Heart right ventricle (tissue), 16 donors: ENCODE data around the gene RBFOX2. TPM values are rescaled to one million over a fixed set of nuclear protein-coding genes. Genes with fewer than 3 reads are reported as not detected.

Source experiments
- ATAC-seq, 8 donors: fragments of 200-7000 bp; cut with Tn5 transposase; one replicate each; pipeline ENCODE4 v1.9.1; 2020; ENCODE audit warnings: mild to moderate bottlenecking in 8 of 8, moderate library complexity in 8 of 8, moderate number of reproducible peaks in 1 of 8
- DNase-seq, 2 donors: peaks; one replicate each; pipeline ENCODE4 v3.0.0-alpha.2; 2020
- H3K27ac ChIP-seq, 10 donors: fragments of 200-600 bp; sonication (generic) in 2 of 10; one replicate each; pipeline versions ENCODE4 v1.5.0 to v1.8.0; 2020 to 2022; ENCODE audit warnings: mild to moderate bottlenecking in 3 of 10
- H3K27me3 ChIP-seq, 7 donors: fragments of 200-600 bp; one replicate each; pipeline ENCODE4 v1.8.0; 2021 to 2022; ENCODE audit warnings: mild to moderate bottlenecking in 2 of 7
- H3K36me3 ChIP-seq, 9 donors: fragments of 200-600 bp; sonication (generic) in 1 of 9; one replicate each; pipeline versions ENCODE4 v1.5.0 to v1.8.0; 2020 to 2022; ENCODE audit warnings: mild to moderate bottlenecking in 2 of 9
- H3K4me1 ChIP-seq, 9 donors: fragments of 200-600 bp; sonication (generic) in 1 of 9; one replicate each; pipeline versions ENCODE4 v1.5.0 to v1.8.0; 2020 to 2022; ENCODE audit warnings: mild to moderate bottlenecking in 4 of 9
- H3K4me3 ChIP-seq, 10 donors: fragments of 200-600 bp; sonication (generic) in 2 of 10; one replicate each; pipeline versions ENCODE4 v1.5.0 to v1.8.0; 2020 to 2022; ENCODE audit warnings: mild to moderate bottlenecking in 7 of 10, moderate library complexity in 2 of 10
- H3K9me3 ChIP-seq, 11 donors: fragments of 200-600 bp in 10 of 11; sonication (generic) in 2 of 11; one replicate each; pipeline versions ENCODE4 v1.5.0 to v1.8.0; 2013 to 2022; ENCODE audit warnings: mild to moderate bottlenecking in 2 of 11, control low read depth in 1 of 11, moderate library complexity in 1 of 11
- WGBS, 2 donors: extraction: QIAGEN DNeasy Blood & Tissue Kit; methylation state at CpG; one replicate each; pipeline ENCODE4 v1.1.7; 2013; ENCODE audit warnings: inconsistent platforms in 1 of 2; 5-methylcytosine and 5-hydroxymethylcytosine counted together
- intact Hi-C, 10 donors: fragments of 100-400 bp; cut with DNase I; formaldehyde crosslinking; loops; one replicate each; pipeline versions ENCODE4 v1.11.1 to v1.14.2; 2022
- polyA plus RNA-seq, 2 donors: library from polyadenylated mRNA; stranded (reverse); fragments of 200-250 nt; gene quantifications; one replicate each; pipeline ENCODE4 v1.2.3, GENCODE V29; 2013
- total RNA-seq, 10 donors: library from RNA; stranded (reverse); fragmentation: NEBNext Ultra II Directional in 3 of 10; extraction: Animal tissue kit (Norgen Biotek cat#: 25700) in 3 of 10; gene quantifications; one replicate each; pipeline versions ENCODE4 v1.2.1 to v1.2.4, GENCODE V29; 2021 to 2023
- TF ChIP-seq, protein P1 (sequence below), 9 donors: fragments of 200-600 bp; sonication (generic) in 2 of 9; IDR thresholded peaks; one replicate each; pipeline versions ENCODE4 v1.5.0 to v1.8.0; 2021 to 2022; ENCODE audit warnings: antibody characterized with exemption in 9 of 9, mild to moderate bottlenecking in 5 of 9, moderate library complexity in 1 of 9
- donor health status: Arrhythmogenic right ventricular cardiomyopathy.
- donor health status: ischemic (EF 13 %, LVEDD 7.1; RV severe dilation, severe dysfunction).
- donor health status: healthy with polysubstance abuse.
- donor health status: DM: no; HTN: yes; CAD: no.
- donor health status: DM: no; HTN: no; CAD: no.
- donor health status: ischemic (EF 25% LVEDD 6.9; RV normal size, moderate dysfunction).
- donor health status: ischemic (EF 25% LVEDD 5.7; RV mildly dilated, moderate dysfunction).
- donor health status: healthy.
- donor health status: DM: yes; HTN: yes; CAD: no.
- donor health status: Ischemic cardiomyopathy.
- donor health status: ischemic (EF 35%, LVEDD 5.7; RV mildly dilated, moderate dysfunction).
- donor health status: nonischemic (EF 11% LVEDD 7.7; RV severe dilation, severe dysfunction).
- donor health status: DM: yes; HTN: yes; CAD: no.
- donor health status: PGD.
- donor health status: ischemic (EF 29% LVEDD 5.4; RV normal size, mild dysfunction).
- donor health status: nonischemic (EF 23%, LVEDD 6.1; RV moderate dilation, normal function).

The RBFOX2 gene
- total and polyA plus RNA-seq, 12 donors: 18.0 to 105 (median 90.4) TPM

DNA sequence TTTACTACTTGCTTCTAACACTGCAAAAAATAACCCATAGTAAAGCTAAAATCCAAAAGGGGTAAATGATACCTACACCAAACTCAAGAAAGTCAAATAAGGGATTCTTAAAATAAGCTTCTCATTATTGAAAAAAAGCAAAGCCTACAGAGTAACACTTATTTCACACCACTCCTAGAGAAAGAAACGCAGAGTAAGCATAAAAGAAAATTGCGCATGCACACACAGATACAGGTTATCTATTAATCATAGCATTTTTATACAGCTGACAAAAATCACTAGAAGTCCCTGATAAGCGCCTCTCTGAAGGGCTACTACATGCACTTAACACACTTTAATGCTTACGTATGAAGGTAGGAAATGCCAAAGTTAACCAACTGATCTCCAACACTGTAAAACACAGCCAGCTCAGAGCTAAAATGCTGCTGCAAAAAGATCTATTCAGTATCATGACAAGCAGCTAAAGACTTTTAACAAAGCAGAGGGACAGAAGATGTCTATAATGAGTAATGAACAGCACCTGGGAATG lies 14.0 kb downstream of the RBFOX2 start:
- peaks cover 0 to 91% (median 58%) of the 10 kb centered on the region in 9 donors for H3K4me1 ChIP-seq
- H3K9me3 ChIP-seq: no peaks in the 10 kb centered on the region
- intact Hi-C loops: loop anchor here in 2 of 10 donors (5.0 kb wide), 2 partner anchors 37 to 72 kb away; no protein-coding TSS in a partner anchor
- TF ChIP-seq, protein P1, sequence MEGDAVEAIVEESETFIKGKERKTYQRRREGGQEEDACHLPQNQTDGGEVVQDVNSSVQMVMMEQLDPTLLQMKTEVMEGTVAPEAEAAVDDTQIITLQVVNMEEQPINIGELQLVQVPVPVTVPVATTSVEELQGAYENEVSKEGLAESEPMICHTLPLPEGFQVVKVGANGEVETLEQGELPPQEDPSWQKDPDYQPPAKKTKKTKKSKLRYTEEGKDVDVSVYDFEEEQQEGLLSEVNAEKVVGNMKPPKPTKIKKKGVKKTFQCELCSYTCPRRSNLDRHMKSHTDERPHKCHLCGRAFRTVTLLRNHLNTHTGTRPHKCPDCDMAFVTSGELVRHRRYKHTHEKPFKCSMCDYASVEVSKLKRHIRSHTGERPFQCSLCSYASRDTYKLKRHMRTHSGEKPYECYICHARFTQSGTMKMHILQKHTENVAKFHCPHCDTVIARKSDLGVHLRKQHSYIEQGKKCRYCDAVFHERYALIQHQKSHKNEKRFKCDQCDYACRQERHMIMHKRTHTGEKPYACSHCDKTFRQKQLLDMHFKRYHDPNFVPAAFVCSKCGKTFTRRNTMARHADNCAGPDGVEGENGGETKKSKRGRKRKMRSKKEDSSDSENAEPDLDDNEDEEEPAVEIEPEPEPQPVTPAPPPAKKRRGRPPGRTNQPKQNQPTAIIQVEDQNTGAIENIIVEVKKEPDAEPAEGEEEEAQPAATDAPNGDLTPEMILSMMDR (IDR thresholded peaks at IDR 0.05): no peak
- no peak overlapping the region for H3K4me3 ChIP-seq
- H3K27ac ChIP-seq: peak overlapping the region in 2 of 10 donors; percentile 7 to 63
- WGBS, 2 donors: 83 to 84% methylated on average over 4 of the region's 4 CpGs
- ATAC-seq (no peak), DNase-seq (no peak)
- H3K36me3 ChIP-seq: no peaks in the 10 kb centered on the region
- H3K27me3 ChIP-seq: no peaks in the 10 kb centered on the region

DNA sequence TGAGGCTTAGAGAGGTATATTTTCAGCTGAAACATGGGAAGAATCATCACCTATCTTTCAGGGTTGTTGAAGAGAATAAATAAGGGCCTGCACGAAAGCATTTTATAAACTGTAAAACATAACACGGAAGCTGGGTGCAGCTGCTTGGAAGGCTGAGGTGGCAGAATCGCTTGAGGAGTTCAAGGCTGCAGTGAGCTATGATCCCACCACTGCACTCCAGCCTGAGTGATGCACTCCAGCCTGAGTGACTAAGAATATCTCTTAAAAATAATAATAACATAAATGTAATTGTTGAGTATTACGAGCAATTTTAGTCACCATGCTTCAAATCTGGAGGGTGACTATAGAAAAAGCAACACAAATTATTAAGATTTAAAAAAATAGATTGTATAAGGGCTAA lies 16.3 kb downstream of the RBFOX2 start:
- Histone ChIP-seq H3K9me3 (no peaks in the 10 kb centered on the region), H3K27ac (no peak overlapping the region), H3K27me3 (no peaks in the 10 kb centered on the region), H3K36me3 (no peaks in the 10 kb centered on the region), H3K4me1 (peaks cover 2 to 90% (median 55%) of the 10 kb centered on the region in 9 donors), H3K4me3 (no peak overlapping the region)
- intact Hi-C loops: no loop called here
- TF ChIP-seq, protein P1 (IDR thresholded peaks at IDR 0.05): no peak
- WGBS, 2 donors: 89 to 94% methylated on average over 4 of the region's 4 CpGs
- ATAC-seq (no peak), DNase-seq (no peak)

- H3K4me3 ChIP-seq: no peak overlapping the region
- H3K27me3 ChIP-seq: no peaks in the 10 kb centered on the region
- WGBS, 2 donors: 73 to 81% methylated on average over 2 of the region's 2 CpGs
- H3K27ac ChIP-seq: peak overlapping the region in 1 of 10 donors; percentile 6
- ATAC-seq: peak in 7 of 8 donors; percentile 36 to 84 (median 50)
- H3K9me3 ChIP-seq: no peaks in the 10 kb centered on the region
- DNase-seq: no peak
- intact Hi-C loops: no loop called here
- no peaks in the 10 kb centered on the region for H3K36me3 ChIP-seq
- H3K4me1 ChIP-seq: peaks cover 2 to 85% (median 41%) of the 10 kb centered on the region in 9 donors
- TF ChIP-seq, protein P1 (IDR thresholded peaks at IDR 0.05): no peak
Observed at GRCh38 chr22:36010882-36011281, 17.7 kb downstream of the RBFOX2 start.

- ATAC-seq (peak in 7 of 8 donors; percentile 19 to 50 (median 42)), DNase-seq (no peak)
- 39 to 46% methylated on average over 10 of the region's 10 CpGs for WGBS, 2 donors
- TF ChIP-seq, protein P1 (IDR thresholded peaks at IDR 0.05): no peak
- no peaks in the 10 kb centered on the region for H3K36me3 ChIP-seq
- no peaks in the 10 kb centered on the region for H3K9me3 ChIP-seq
- no peaks in the 10 kb centered on the region for H3K27me3 ChIP-seq
- peaks cover 2 to 85% (median 33%) of the 10 kb centered on the region in 9 donors for H3K4me1 ChIP-seq
- H3K4me3 ChIP-seq: no peak overlapping the region
- H3K27ac ChIP-seq: peak overlapping the region in 2 of 10 donors; percentile 1 to 21
- intact Hi-C loops: no loop called here
Observed at GRCh38 chr22:36010090-36010489, 18.5 kb downstream of the RBFOX2 start.
